Fibroblast of skin of right quadriceps (primary cell): Measurements from ENCODE around the gene PAQR6.

Source experiments
- DNase-seq: peaks from one replicate; pipeline ENCODE4 v3.0.0-alpha.2; 2013

The PAQR6 gene

DNA sequence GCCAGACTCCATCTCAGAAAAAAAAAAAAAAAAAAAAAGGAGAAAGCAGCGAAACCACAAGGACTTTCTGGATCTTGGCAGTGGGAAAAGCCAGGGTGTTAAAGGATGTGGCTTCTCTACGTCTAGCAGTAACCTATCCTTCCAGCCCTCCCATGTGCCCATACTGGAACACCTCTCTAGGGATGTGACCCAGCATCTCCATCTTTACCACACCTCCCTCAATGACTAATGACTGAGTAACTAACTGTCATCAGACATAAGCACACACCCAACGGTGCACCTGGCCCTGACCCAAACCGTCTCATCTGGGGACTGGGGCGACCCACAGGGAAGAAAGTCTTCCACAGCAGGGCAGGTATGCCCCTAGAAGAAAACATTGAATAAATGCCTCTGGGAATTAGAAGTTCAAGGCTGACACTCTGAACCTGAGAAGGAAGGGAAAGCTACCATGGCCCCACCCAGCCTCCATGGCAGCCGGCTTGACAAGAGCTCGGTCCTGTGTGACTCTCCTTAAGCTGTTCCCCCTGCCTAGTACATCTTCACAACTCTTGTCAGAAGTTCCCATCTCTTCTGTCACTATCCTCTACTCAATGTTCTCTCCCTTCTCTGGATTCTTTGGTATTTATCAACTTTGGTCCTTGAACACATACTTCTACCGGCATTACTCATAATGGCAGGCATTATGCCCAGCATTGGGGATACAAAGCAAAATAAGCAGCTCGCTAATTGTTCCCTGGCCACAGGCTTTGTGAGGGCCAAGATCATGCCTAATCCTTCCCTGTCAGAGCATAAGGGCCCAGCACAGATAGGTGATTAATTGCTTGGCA lies 14.8 kb upstream of the PAQR6 start:
- DNase-seq: peak; percentile 78

DNA sequence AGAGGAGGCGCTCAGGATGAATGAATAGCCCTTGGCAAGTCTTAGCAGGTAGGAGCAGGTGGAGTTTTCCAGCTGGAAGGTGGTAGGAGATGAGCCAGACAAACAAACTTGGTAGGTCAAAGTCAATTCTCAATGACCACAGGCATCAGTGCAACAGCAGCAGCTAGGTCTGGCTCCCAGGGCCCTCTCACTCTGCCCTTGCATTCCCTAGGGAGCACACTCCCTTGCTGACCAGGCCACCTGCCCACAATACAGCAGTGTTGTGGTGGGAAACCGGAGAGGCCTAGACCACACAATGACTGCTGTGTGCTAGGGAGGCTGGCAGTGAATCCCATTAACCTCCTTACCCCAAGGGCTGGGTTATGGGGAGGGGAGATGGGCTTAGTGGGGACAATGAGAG lies 13.0 kb upstream of the PAQR6 start:
- no peak for DNase-seq

DNA sequence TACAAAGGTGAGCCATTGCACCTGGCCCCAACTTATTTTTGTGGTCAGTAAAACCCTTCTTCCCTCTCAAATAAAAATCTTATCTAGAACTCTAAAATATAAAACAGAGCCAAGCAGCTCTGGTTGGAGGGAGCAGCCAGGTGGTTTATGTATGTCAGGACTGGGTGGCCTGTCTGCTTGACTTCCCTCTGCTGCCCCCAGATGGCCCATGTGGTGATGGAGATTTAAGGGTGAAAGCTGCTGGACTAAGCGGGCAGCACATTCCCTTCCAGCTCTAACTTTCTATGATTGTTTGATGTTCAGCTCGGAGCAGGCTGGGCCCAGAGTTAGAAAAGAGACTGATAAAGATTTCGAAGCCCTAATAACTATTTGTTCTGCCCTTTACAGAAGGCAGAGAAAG lies 11.9 kb upstream of the PAQR6 start:
- DNase-seq: no peak

DNA sequence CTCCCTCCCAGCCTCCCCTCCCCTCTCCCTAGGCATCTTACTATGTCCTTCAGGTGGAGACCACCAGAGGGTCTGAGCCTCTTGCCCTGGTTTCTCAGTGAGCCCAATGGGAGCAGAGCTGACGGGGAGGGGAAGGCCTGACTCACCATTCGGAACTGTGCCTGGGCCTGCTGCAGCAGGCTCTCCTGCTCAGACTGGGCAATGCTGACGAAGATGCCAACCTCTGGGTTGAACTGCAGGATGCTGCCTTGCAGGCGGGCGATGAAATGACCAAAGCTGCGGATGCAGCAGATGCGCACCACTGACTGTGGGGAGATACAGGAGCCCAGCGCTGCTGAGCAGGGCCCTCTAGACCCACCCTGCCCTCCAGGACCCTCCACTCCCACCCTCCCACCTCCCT lies 11.0 kb upstream of the PAQR6 start:
- DNase-seq: no peak

DNA sequence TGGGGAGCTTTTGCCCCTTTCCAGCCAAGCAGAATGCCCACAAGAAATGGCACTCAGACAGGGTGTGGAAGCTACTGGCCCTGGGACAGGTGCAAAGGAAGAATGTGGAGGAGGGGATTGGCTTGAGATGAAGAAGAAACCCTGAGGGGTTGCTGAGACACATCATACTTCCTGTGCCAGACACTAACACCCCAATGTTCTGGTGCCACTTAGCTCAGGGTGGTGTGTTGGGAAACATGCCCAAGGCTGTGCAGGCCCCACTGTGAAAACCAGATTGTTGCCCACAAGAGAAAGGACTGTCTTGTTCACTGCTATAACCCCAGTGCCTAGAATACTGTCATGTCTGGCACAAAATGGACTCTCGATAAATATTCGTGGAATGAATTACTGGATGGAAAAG lies 9.9 kb upstream of the PAQR6 start:
- DNase-seq: no peak

DNA sequence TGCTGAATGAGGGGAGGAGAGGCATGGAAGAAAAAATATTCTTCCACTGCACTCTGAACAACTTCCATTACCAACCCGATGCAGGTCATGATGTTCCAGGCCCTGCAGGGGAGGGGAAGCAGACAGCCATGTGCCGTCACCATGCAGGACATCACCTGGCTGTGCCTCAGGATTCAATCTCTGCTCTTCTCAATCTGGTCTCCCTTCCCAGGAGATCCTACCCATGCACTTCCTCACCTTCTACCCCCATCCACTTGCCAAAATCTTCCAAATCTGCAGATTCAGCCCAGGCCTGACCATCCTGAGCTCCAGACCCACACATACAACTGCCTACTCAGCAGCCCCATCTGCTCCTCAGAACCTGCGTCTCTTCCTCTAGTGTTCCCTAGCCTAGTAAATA lies 5.8 kb upstream of the PAQR6 start:
- DNase-seq: no peak

DNA sequence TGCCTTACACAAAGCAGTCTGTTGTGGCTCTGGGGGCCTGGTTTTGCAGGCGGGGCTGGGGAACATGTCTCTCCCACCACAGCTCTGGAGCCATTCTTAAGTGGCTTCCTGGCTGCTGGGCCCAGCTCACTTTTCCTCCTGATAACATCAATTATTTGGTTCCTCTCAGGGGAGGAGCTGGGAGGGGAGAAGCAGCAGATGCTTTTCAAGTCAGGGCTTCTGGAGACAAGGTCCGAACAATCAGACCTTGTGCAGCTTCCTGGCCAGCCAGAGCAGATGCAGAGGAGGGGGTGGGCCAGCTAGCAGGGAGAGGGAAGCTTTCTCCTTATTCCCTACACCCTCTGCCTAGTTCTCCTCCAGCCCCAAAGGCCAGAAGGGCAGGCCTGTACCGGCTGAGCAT lies 3.7 kb upstream of the PAQR6 start:
- DNase-seq: no peak

DNA sequence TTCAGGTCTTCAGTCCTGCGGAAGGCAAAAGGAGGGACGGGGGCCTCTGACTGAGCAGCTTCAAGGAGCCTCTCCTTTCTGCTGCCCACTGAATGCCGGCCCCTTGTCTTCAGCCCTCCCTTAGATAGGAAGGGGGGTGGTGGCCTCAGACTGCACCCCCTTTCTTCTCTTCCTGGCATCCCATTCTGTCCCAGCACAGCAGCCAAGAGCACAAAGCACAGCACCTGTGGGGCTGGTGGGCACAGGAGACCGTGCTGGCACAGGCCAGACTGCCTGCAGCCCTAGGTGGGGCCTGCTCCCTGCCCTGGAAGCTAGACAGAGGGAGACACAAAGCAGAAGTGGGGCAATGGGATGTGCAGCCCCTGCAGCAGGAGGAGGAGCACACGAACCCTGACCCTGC lies 1.7 kb upstream of the PAQR6 start:
- DNase-seq: no peak

DNA sequence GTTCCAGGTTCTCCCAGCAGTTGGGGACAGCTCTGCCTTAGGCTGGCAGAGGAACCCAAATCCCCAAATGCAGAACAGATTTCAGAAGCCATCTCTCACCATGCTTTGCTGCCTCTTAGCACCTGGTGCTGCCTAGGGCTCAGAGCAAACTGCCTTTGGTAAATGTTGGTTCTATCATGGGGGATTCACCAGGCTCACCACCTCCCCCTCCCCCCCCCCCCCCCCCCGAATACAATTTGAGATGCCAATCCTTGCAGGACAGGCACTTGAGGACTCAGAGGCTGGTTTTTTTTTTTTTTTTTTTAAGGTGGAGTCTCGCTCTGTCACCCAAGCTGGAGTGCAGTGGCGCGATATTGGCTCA lies 447 bp upstream of the PAQR6 start:
- no peak for DNase-seq

DNA sequence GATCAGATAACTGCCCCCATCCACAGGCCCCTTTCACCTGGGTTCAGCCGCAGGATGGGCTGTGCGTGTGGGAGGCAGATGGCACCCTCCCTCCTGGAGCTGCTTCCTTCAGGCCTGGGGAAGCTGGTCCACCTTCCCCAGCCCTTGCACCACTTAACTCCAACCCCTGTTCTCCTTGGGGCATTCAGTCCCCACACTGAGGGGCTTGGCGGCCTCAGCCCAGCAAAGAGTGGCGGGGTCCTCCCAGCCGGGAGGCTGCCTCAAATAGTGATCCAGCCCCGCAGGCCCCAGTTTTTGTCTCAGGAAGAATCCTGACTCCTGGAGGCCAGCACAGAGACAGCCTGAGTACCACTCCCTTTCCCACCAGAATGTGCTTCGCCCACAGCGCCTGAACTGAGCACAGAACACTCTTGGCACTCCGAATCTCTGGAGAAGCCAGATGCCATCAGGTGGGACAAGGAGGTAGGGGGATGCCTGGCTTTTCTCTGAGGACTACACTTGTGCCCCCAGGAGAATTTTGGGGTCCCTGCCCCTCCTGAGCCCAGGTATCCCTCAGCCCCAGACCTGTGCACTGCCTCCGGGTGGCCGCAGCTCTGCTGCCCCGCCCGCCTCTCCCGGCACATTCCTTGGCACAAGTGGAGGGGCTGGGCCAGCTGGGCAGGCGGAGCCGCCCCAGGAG lies 936 bp downstream of the PAQR6 start:
- no peak for DNase-seq

DNA sequence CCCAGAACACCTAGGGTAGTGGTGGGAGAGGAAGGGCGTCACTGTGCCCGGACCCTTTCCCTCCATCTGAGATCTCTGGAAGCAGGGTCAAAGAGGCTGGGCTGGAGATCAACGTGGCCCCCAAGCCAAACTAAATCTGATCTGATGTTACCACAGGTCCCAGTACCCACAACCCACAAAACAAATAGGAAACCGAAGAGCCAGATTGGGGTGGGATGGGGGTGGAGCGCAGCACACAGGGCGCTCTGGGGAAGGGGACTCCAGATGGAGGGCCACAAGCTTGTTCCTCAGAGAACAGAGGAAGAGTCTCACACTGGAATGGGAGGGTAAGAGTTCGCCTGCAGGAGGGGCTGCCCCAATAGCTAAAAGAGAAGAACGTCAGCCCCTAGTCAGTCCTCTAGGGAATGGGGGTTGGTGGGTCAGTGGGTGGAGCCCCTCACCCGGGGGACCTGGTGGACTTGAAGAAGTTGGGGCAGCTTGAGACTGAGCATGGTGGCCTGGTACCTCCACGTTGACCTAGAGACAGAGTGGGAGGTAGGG lies 1.5 kb downstream of the PAQR6 start:
- DNase-seq: no peak

DNA sequence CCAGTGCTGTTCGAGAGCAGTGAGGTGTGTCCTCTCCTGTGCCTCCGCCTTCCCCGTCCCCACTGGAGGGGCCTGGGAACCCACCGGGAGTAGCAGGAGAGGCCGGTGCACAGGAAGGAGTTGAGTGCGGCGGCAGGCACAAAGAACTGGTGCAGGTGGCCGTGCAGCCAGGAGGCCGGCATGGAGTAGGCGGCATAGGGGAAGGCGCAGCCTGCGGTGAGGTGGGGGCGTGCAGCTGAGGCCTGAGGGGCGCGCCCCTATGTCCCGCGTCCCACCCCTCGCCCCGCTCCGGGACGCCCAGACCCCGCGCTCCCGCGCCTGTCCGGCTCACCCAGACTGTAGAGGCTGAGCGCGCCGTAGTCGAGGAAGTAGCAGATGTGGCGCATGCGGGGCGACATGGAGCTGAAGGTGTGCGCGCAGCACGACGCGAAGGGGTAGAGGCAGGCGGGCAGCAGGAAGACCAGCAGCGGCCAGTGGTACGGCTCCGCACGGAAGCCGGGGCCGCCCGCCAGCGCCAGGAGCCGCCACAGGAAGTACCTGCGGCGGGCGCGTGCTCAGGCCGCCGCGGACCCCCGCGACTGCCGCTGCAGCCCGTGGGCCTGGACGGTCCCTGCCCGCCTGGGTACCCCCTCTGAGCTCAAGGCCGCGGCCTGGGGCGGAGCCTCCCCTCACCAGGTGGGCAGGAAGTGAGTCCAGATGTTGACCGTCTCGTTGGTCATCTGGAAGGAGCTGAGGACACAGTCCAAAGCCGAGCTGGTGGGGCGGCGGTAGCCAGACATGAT lies 2.2 kb downstream of the PAQR6 start:
- peak; percentile 18 for DNase-seq

DNA sequence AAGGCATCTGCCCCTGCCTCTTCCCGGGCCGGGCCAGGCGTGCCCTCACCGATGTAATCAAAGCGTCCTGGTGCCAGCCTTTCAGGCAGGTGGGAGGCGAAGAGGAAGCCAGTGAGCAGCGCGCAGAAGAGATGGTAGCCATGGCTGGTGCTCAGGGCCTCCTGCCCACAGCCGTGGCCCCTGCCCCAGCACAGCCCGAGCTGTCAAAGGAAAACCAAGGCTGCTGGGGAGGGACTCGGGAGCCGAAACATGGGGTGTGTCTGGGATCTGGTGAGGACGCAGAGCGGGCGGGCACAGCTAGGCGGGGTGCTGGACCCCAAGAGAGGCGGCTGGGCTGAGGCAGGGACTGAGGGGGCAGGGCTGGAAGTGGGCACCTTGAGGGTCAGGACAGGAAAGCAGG lies 3.1 kb downstream of the PAQR6 start:
- DNase-seq: no peak

DNA sequence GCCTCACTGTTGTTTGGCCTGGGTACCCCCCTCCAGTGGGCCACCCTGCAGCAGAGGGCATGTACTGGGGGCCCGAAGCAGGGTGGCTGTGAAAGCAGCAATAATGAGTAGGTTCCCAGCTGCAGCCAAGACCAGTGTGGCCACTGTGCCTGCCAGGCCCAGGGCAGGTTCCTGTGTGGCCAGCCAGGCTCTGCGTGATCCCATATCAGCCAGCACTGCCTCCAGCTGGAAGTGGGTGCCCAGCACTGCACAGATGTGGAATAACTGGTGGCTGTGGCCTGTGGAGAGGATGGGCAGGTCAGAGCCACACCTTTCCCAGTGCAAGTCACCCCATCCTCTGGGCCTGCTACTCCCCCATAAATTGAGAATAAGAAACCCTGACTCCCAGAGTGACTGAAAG lies 3.7 kb downstream of the PAQR6 start:
- DNase-seq: no peak

DNA sequence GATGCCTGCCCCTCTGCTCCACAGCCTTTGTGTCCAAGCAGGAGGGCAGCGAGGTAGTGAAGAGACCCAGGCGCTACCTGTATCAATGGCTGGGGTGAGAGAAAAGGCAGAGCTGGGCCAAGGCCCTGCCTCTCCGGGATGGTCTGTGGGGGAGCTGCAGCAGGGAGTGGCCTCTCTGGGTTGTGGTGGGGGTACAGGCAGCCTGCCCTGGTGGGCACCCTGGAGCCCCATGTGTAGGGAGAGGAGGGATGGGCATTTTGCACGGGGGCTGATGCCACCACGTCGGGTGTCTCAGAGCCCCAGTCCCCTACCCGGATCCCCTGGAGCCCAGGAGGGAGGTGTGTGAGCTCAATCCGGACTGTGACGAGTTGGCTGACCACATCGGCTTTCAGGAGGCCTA lies 5.1 kb downstream of the PAQR6 start:
- DNase-seq: no peak

DNA sequence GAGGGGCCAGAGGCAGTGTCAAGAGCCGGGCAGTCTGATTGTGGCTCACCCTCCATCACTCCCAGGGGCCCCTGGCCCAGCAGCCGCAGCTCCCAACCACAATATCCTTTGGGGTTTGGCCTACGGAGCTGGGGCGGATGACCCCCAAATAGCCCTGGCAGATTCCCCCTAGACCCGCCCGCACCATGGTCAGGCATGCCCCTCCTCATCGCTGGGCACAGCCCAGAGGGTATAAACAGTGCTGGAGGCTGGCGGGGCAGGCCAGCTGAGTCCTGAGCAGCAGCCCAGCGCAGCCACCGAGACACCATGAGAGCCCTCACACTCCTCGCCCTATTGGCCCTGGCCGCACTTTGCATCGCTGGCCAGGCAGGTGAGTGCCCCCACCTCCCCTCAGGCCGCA lies 5.9 kb downstream of the PAQR6 start, which contains the start of gene BGLAP:
Gene BGLAP, plus strand, starts transcription at position 259 of the 400 bp plus-strand sequence. Its CDS starts 48 bp downstream, at position 307.
- DNase-seq: no peak

DNA sequence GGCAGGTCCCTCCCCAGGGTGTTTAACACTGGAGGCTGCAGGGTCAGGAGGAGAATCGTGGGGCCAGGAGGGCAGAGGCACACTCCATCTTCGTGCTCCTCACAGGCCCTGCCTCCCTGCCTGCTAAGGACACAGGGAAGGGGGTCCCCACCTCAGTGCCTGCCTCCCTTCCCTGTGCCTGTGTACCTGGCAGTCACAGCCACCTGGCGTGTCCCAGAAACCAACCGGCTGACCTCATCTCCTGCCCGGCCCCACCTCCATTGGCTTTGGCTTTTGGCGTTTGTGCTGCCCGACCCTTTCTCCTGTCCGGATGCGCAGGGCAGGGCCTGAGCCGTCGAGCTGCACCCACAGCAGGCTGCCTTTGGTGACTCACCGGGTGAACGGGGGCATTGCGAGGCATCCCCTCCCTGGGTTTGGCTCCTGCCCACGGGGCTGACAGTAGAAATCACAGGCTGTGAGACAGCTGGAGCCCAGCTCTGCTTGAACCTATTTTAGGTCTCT lies 6.5 kb downstream of the PAQR6 start:
- DNase-seq: no peak

DNA sequence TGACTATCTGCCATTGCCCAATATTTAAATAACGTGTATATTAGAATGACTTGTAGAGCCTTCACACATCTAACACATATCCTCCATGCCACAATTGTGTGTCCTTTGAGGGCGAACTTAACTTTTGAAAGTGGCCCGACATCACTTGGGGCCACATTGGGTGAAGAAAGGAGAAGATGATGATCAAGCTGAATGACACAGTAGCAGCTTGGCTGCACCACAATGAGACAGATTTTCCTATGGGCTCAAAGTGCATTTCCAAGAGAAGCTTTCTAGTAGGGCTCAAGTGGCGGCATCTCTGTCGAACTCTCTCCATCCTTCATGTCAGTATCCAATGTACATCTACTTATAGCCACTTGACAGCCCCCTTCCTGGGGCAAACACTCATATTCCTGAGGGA lies 9.6 kb downstream of the PAQR6 start:
- no peak for DNase-seq

DNA sequence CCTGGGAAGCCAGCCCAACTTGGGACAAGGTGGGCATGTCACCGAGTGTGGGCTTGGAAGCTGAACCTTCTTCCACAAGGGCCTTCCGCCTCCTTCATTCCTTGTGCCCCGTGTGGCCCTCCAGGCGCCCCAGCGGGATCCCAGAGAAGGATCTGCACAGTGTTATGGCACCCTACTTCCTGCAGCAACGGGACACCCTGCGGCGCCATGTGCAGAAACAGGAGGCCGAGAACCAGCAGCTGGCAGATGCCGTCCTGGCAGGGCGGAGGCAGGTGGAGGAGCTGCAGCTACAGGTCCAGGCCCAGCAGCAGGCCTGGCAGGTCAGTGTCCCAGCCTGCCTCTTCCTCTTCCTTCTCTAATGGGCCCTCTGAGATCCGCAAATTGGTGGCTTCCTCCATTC lies 11.7 kb downstream of the PAQR6 start:
- no peak for DNase-seq

DNA sequence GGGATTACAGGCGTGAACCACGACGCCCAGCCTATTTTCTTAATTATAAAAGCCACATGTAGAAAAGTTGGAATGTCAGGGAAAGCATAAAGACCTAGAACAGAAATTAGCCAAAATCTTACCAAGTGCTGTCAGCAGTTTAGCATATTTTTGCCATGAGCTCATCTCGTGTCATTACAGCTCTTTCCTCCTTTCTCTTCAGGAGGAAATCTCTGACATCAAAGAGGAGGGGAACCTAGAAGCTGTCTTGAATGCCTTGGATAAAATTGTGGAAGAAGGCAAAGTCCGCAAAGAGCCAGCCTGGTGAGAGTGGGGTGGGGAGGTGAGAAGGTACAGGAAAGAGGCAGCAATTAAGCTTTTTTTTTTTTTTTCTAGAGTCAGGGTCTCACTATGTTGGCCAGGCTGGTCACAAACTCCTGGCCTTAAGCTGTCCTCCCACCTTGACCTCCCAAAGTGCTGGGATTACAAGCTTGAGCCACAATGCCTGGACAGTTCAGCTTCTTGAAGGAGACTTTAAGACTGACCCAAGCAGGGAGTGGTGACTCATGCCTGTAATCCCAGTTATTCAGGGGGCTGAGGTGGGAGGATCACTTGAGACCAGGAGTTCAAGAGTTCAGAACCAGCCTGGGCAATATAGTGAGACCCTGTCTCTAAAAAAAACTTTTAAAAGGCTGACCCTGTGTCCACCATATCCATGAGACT lies 14.3 kb downstream of the PAQR6 start:
- DNase-seq: peak; percentile 90

DNA sequence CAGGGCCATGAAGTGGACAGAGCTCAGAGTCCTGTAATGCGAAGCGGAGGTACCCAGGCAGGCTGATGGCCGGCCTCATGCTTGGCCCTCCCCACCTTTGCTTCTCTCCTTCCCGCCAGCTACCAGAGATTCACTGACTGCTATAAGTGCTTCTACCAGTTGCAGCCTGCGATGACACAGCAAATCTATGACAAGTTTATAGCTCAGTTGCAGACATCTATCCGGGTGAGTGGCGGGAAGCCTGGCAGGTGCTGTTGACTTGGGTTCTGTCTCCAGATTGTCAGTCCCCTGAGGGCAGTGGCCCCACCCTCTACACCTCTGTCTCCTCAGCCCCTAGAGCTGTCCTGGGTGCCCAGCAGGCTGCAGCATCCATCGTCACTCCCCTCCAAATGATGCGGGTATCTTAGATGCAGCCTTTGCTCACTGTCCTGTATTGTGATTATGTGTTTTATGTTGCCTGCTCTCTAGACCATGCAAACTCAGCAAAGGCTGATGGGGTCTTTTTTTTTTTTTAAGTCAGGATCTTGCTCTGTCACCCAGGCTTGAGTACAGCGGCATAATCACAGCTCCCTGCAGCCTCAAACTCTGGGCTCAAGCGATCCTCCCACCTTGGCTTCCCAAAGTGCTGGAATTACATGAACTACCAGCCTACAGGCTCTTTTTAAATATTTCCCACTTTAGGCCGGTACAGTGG lies 15.5 kb downstream of the PAQR6 start:
- no peak for DNase-seq

DNA sequence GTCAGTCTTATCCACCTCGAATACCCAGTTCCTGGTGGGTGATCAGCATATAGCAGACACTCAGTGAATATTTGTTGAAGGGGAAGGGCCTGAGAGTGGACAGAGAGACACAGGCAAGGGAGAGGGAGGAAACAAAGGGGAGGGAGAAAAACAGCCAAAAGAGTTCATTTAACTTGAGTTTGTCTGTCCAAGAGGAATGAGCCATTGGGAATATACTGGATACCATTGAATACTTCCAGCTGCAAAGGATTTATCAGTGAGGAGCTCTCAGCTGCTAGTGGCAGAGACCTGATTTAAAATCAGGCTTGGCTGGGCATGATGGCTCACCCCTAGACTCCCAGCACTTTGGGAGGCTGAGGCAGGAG lies 17.4 kb downstream of the PAQR6 start:
- no peak for DNase-seq
